ENCODE measurements around the gene FIGN. TPM values are rescaled to one million over a fixed set of nuclear protein-coding genes. Genes with fewer than 3 reads are reported as not detected.

FIGN gene
- total and polyA plus RNA-seq, 9 of the 15 experiments (the other 6 are each of a cell fraction or from before 2014, with no cell fraction given) = 0.02 TPM; not detected in 8

- ATAC-seq = no peak
- in situ Hi-C loops (cut with MboI) = no loop called here
Measured at GRCh38 chr2:163564236-163564635, 171.6 kb downstream of the FIGN start.

More at GRCh38 chr2:163564236-163564635, 171.6 kb downstream of the FIGN start:
- POLR2A ChIA-PET = no interaction called here
- Histone ChIP-seq H3K27me3 (ENCODE audit: control insufficient read depth in 2 of 2, insufficient read depth in 2 of 2, low read length in 2 of 2) (no peaks in the 10 kb centered on the region), H4K20me1 (replicated peaks; ENCODE audit: control insufficient read depth, insufficient read depth, low read length) (no peaks in the 10 kb centered on the region), H3K4me3 (no peak overlapping the region), H3K4me1 (replicated peaks in 1 of 2; ENCODE audit: control insufficient read depth in 2 of 2, insufficient read depth in 2 of 2, low read length in 2 of 2) (no peaks in the 10 kb centered on the region), H3K79me2 (ENCODE audit: control insufficient read depth, insufficient read depth, low read length) (no peaks in the 10 kb centered on the region), H3K9me3 (replicated peaks; ENCODE audit: control insufficient read depth, insufficient read depth, low read depth, low read length) (no peaks in the 10 kb centered on the region), H3K9me1 (ENCODE audit: control insufficient read depth, insufficient read depth, low read length) (no peaks in the 10 kb centered on the region), H3K27ac (ENCODE audit: extremely low read depth, low read depth, low read length) (no peak overlapping the region), H3K36me3 (ENCODE audit: control insufficient read depth, insufficient read depth, low read length) (no peaks in the 10 kb centered on the region), H3K9ac (ENCODE audit: insufficient read depth in 1 of 2, low read depth in 2 of 2, low read length in 2 of 2) (no peak overlapping the region), H2AFZ (ENCODE audit: low read depth, low read length) (no peak overlapping the region), H3K4me2 (ENCODE audit: insufficient read depth, low read length) (no peak overlapping the region)
- TF ChIP-seq ZNF740 (CRISPR knock-in tag; IDR thresholded peaks at IDR 0.05) (no peak), ZNF740 (tag; IDR thresholded peaks at IDR 0.05) (no peak), SOX6 (IDR thresholded peaks at IDR 0.05) (no peak), ZNF589 (CRISPR knock-in tag; IDR thresholded peaks at IDR 0.05; ENCODE audit: low read depth) (no peak), PKNOX1 (IDR thresholded peaks at IDR 0.05) (no peak), MYNN (IDR thresholded peaks at IDR 0.05) (no peak), MYNN (CRISPR knock-in tag; IDR thresholded peaks at IDR 0.05) (no peak), SMAD4 (CRISPR knock-in tag; conservative IDR thresholded peaks at IDR 0.05) (no peak), POLR2G (IDR thresholded peaks at IDR 0.05; ENCODE audit: low read depth, low read length) (no peak)
- CTCF ChIA-PET (ENCODE audit: low intra/inter-chr PET ratio) = no interaction called here
- BruUV-seq (replicated peaks) = no TSS peak
- DNase-seq (ENCODE audit: extremely low read depth in 1 of 4, low spot score in 3 of 4) (no peak), FAIRE-seq (no peak)
- intact Hi-C loops (cut with micrococcal nuclease) = no loop called here

All from K562 (cell line).